GM19351 (cell line): Measurements from ENCODE around the gene AFF3.
"Not testable (repeated sequence)": the region's sequence is repeated elsewhere in the genome, so short reads cannot be mapped to it uniquely, and the experiment has no call there.

Source experiments
- ATAC-seq: cut with Tn5 transposase; IDR thresholded peaks from one replicate; pipeline ENCODE4 v1.9.1; 2021; ENCODE audit warnings: mild to moderate bottlenecking, moderate library complexity; ENCODE audit not compliant: unreplicated experiment

Gene AFF3

GRCh38 chr2:99977966-99978365 is 164.4 kb downstream of the AFF3 start:
- ATAC-seq, result no peak

GRCh38 chr2:99975386-99975785 is 167.0 kb downstream of the AFF3 start:
- ATAC-seq, result no peak

- ATAC-seq, result no peak
Measured at GRCh38 chr2:99974682-99975375, 167.6 kb downstream of the AFF3 start.

- ATAC-seq, result no peak
Measured at GRCh38 chr2:99974275-99974674, 168.1 kb downstream of the AFF3 start.

GRCh38 chr2:99971326-99971900 is 171.0 kb downstream of the AFF3 start:
- ATAC-seq, result no peak

- ATAC-seq, result no peak
Measured at GRCh38 chr2:99970292-99970868, 172.0 kb downstream of the AFF3 start.

- no peak for ATAC-seq
Measured at GRCh38 chr2:99961196-99961913, 181.0 kb downstream of the AFF3 start.

GRCh38 chr2:99960790-99961189 is 181.6 kb downstream of the AFF3 start:
- no peak for ATAC-seq

GRCh38 chr2:99960291-99960690 is 182.1 kb downstream of the AFF3 start:
- no peak for ATAC-seq

- no peak for ATAC-seq
Measured at GRCh38 chr2:99959261-99960014, 183.0 kb downstream of the AFF3 start.

- ATAC-seq, result no peak
Measured at GRCh38 chr2:99957332-99958133, 184.9 kb downstream of the AFF3 start.

GRCh38 chr2:99956232-99957030 is 186.0 kb downstream of the AFF3 start:
- no peak for ATAC-seq

GRCh38 chr2:99953750-99954149 is 188.6 kb downstream of the AFF3 start:
- ATAC-seq, result no peak

GRCh38 chr2:99949963-99950362 is 192.4 kb downstream of the AFF3 start:
- ATAC-seq, result no peak

GRCh38 chr2:99949530-99949929 is 192.9 kb downstream of the AFF3 start:
- no peak for ATAC-seq

- ATAC-seq, result no peak
Measured at GRCh38 chr2:99948010-99948409, 194.4 kb downstream of the AFF3 start.

GRCh38 chr2:99947366-99947765 is 195.0 kb downstream of the AFF3 start:
- ATAC-seq, result not testable (repeated sequence)

- no peak for ATAC-seq
Measured at GRCh38 chr2:99944019-99944418, 198.4 kb downstream of the AFF3 start.

GRCh38 chr2:99942561-99943347 is 199.6 kb downstream of the AFF3 start:
- ATAC-seq, result no peak
